ENCODE results near the gene JPH2.

JPH2 gene

DNA sequence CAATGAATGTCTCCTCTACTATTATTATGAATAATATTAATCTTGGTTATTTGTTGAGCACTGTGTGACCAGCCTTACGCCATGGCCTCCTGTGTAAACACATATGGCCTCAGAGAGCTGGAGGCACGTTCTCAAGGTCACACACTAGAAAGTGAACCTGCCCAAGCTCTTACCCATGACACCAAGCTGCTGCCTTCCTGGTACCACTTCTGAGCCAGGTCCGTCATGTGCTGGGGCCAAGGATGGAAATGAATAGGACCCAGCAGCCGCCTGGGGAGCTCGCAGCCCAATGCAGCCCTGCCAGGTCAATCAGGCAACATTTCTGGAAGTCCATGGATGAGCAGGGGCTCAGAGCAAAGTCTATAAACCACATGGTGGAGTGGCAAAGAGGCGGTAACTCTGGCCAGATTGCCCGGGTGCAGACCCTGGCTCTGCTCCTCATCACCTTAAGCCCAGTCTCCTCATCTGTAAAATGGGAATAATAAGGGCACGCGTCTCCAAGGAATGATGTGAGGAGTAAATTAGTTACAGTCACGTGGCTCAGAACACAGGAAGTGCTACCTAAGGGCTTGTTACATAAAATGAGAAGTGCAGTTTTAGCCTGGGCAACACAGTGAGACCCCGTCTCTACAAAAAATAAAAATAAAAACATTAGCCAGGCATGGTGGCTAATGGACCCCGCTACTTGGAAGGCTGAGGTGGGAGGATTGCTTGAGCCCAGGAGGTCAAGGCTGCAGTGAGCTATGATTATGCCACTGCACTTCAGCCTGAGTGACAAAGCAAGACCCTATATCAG, 61.5 kb downstream of the JPH2 start:
- peak; percentile 9 for DNase-seq (ENCODE audit: low spot score)

DNA sequence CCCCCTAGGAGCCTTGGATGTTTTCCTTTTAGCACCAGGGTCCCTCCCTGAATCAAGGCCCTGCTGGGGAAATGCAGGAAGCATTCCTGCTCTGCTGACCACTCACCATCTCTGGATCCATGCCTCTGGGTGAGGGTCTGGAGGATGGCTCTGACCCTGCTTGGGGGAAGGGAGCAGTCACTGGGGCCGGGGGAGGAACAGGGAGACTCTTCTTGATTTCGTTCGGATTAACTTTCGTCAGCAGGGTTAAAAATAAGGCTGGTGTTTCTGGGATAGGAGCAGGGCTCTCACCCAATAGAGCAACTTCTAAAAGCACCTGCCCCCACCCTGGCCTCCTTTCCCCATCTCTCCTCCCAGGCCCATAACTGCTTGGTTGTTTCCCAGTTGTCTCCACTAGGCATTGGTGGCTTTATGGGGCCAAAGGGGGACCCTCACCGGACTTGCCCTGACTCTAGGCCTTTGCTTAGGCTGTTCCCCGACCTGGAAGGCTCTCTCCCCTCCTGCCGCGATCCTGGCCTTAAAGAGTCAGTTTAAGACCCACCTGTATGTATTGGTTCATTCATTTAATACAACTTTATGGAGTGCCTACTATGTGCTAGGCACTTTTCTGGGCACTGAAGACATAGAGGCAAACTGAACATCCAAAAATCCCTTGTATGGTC, 63.0 kb downstream of the JPH2 start:
- DNase-seq (ENCODE audit: low spot score) = peak; percentile 48

DNA sequence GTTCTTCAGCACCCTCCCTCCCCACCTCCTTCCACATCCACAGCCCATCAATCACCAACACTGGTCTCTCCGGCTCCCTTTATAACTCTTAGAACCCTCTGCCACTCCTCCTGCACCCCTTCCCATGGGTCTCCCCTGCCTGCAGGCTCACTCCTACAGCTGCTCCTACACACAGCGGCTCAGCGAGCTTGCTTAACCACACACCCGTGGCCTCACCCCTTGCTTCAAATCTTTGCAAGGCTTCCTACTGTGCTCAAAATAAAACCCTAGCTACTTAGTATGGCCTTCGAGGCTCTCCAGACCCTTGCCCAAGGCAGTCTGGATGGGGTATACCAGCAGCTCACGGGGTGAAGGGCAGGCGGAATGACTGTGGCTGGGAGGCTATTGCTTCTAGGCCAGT, 63.7 kb downstream of the JPH2 start:
- DNase-seq (ENCODE audit: low spot score) = peak; percentile 46

DNA sequence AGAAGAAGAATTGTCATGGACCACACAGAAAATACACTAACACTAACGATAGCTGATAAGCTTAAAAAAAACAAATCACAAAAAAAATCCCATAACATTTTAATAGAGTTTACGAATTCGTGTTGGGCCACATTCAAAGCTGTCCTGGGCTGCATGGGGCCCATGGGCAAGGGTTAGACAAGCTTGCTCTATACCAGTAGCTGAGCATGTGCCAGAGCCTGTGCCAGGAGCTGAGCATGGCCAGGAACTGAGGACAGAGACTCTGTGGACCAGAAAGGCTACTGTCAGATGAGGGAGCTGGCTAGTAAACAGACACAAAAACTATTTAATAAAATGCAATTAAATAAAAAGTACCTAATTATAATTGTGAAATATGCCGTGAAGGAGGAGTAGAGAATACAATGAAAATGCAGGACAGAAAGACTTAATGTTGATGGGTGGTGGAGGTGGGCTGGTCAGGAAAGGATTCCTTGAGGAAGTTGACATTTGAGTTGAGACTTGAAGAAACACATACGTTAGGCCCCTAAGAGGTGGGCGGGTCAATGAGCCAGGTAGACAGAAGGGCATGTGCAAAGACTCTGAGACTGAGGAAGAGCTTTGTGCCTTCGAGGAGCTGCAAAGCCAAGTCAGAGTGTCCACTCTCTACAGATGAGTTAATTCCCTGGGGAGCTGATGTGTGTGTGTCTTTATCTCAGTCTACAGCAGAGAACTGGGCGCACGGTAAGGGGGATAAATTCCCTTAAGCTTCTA, 66.1 kb downstream of the JPH2 start:
- DNase-seq (ENCODE audit: low spot score) = peak; percentile 31

DNA sequence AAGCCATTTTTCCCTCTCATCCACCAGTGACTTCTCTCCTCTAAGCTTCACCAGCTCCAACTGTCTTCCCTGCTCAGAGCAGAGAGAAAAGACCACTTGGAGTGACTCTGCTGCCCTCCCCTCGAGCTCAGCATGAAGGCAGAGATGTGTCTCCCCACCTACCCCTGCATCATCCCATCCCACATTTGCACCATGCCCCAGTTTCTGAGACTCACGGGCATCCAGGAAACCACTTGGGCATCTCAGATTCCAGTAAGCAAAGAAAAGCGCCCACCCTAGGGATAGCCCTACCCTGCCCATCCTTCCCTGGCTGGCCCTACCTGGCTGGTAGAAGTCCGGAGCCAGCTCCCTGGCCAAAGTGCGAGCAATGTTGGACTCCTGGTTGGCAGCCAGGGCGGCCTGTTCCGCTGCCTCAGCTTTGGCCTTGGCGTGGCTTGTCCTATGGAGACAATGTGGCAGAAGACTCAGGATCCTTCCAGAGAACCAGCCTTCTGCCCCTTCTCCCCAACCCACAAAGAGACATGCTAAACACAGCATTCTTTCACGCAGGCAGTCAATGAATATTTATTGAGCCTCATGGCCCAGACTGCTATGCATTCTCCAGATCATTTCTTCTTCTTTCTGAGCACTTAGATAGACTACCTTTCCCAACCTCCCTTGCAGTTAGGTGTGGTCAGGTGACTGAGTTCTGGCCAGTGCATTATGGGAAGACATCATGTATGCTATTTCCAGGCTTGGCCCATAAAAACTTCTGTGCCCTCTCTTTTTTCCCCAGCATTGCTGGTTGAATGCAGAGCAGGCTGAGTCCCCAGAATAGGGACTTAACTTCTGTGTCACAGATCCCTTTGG, 68.6 kb downstream of the JPH2 start:
- peak; percentile 25 for DNase-seq (ENCODE audit: low spot score)

DNA sequence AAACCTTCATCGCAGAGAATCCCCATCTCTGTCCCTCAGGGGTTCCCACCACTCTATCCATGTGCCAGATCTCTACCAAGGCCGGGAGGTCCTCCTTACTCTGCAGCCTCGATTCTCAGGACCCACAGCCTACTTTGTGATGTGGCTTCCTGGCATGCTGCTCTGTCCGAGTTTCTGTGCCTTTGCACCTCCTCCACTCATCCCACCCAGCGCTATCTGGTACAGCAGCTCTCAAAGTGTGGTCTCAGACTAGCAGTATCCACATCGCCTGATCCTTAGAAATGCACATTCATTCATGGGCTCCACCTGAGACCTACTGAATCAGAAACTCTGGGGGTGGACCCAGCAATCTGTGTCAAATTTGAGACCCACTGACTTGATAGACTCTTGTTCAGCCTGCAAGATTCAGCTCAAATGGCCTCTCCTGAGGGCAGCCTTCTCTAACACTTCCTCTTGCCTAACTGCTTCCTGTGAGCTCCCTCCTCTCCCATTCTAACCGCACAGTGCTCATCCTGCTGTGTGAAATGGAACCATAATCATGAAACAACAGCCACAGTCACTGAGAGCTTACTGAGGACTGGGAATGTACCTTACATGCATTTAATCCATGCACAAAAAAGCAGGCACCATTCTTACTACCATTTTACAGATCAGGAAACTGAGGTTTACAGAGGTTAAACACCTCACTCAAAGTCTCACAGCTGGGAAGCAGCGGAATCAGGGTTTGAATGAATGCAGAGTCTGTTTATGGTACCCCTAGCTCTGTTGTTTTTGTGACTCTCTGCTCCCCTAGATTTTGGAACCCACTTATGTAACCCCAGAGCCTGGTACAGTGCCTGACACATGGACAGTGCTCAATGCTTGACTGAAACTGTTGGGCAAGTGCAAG, 69.4 kb downstream of the JPH2 start:
- DNase-seq (ENCODE audit: low spot score) = peak; percentile 26

DNA sequence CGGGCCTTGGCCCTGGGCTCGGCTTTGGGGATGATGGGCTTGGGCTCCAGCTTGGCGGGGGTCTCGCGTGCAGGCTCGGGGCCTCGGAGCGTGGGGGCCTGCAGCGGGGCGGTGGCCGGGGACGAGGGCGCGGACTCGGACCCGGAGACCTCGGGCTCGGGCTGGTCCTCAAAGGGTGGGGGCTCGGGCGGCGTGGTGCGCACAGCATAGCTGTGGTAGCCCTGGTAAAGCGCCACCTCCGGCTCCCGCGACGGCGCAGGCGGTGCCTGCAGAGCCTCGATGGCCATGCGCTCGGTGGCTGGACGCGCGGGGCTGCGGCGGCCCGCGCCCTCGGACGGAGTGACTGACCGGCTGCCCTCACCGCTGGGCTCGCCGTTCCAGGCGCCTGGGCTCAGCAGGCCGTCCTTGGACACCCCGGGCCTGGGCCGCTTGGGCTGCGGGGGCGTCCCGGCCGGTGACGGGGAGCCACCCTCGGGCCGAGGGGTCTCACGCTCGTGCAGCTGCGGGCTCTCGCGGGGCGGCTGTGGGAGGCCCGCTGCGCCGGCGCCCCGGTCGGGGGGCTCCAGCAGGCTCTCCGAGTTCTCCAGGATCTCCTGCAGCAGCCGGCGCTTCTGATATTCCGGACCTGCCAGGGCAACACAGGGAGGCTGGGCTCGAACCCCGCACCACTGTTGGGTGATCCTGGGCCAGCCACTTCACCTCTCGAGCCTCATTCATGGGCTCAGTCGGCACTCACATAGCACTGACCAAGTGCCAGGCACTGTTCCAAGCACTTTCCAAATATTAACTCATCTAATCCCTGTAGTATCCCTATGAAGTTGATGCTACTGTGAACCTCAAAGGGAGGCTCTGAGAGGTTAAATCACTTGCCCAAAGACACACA, 71.0 kb downstream of the JPH2 start:
- no peak for DNase-seq (ENCODE audit: low spot score)

DNA sequence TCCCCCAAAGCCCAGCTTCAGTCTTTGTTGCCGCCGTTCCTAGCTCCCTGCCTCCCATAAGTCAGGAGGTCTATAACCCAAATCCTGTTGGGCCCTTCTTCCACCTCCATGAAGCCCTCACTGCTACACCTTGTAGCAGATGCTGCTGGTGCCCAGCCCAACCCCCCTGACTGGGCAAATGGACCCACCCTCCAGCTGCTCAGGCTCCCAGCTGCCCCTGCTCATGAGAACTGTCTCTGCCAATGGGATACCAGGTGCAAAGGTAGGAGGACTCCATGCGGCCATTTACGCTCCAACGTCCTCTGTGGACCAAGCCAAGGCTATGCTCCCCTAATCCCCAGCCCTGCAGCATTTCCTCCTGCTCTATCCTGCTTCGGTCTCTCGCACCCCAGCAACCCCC, 71.8 kb downstream of the JPH2 start:
- DNase-seq (ENCODE audit: low spot score) = no peak

DNA sequence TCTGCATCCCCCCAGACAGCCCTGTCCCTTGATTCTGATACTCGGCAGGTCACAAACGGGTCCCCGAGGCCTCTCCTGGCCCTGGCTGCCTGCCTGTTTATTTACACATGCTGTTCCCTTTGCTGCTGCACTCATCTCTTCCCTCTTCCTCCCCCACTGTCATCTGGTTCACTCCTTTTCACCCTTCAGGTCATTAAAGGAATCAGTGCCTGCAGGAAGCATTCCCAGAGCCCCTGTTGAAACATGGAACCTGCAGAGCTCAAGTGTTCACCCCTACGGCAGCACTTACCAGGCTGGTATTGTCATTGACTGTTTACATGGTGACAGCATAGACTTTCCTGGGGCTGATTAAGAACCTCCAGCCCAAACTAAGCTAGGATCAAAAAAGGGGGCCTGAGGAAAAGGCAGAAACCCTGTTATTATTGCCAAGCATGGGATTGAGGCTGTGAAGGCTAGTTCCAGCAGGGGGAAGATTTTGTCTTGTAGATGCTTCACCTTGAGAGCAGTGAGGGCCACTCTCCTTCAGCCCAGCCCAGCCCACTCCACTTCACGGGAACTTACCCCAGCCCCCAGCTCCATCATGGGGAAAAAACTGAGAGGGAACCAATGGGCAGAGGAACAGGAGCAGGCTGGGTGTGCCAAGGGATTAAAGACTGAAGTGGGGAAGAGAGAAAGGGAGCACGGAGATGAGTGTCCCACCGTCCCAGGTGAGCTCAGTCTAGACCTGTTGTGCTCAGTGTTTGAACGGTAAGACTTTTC, 73.2 kb downstream of the JPH2 start:
- no peak for DNase-seq (ENCODE audit: low spot score)

DNA sequence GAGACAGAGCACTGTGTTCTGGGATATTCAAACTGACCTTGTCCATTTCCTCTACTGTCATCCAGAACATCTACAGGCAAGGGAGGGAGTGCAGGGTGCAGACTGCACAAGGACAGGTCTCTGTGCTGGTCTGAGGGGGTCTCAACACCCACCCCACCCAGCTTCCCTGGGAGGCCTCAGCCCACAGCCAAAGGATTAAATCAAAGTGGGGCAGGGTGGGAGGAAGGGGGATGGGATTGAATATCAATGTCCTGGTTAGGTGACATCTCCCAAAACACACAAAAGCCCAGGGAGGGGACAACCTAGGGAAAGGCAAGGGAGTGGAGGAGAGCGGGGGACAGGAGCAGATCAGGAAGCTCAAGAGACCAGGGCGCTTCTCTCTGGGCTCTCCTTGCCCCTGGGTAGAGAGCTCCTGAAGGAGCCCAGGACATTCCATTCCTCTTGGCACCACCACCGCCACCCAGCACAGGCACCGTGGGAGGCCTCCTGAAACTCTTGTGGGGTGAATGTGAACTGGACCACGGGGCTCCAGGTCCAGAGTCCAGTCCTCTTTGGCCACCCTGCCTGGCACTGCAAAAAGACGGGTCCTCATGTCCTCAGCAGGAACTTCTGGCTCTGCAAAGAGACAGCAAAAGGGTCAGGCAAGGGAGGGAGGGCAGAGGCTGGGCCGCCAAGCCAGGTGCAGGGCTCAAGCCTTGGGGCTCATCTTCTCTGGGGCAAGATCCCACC, 73.9 kb downstream of the JPH2 start:
- DNase-seq (ENCODE audit: low spot score) = no peak

DNA sequence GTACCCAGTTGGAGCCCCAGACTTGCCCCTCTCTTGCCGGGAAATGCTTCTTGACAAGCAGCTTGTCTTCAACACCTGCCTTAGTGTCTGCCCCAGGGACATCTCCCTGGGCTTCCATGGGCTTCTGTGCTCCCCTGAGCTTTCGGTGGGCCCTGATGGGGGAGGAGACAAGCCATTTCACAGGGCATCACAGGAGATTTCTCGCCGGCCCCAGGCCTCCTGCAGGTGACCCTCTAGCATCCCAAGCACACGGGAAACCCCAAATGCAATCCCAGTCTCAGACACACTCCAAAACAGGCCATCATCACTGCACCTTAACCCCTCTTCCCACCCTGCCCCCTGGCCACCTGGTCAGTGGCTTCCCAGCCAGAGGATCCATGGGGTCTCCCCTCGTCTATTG, 74.5 kb downstream of the JPH2 start:
- DNase-seq (ENCODE audit: low spot score) = no peak

DNA sequence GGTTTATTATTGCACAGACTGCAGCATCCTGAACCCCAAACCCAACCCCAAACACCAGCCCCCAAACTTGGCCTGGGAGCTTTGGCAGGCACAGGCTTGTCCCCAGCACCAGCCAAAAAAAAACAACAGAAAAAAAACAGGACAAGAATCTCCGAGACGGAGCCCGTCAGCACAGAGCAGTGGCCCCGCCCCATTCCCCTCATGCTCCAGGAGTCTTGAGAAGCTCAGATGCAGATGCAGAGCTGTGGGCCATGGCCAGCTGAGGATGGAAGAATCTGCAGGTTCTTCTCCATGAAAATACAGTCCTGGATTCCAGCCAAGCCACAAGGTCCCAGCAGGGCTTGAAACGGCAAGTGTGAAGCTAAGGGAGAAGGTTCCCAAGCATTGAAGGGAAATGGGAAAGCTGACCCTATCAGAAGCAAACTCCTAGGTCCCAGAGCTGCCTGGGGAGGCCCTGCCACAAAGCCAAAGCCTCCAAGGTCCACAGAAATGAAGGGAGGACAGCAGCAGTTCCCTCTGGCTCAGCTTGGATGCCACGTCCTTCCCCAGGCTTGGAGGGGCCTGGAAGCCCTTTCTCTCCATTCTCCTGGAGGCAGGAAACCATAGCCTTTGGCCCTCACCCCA, 75.2 kb downstream of the JPH2 start:
- no peak for DNase-seq (ENCODE audit: low spot score)

DNA sequence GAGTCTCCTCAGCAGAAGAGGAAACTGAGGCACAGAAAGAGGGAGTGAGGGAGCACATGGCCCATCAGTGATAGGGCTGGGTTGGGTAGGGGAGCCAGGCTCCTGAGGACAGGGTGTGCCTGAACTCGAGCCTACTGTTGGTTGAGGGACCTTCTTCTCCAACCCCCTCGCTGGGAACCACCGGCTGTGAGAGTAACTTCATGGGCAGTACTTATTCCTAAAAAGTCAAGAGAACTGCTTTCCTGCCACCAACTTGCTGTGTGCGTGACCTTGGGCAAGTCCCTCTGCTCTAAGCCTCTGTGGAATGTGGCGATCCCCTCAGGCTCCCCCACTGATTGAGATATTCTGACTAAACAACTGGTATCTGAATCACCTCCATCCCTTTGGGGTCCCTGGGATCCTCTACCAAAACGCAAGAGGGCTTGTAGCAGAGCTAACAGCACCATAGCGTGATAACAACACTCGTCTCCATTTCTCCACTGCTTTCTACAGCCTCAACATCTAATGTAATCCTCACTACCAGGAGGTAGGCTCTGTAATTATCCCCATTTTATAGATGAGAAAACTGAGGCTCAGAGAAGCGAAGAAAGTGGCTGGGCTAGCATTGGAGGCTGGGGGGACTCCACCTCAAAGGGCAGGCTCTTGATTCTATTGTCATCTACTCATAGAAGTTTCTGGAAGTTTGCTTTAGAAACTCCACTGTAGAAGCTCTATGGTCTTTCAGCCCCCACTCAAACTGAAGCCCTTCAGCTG, 76.0 kb downstream of the JPH2 start:
- DNase-seq (ENCODE audit: low spot score) = no peak

DNA sequence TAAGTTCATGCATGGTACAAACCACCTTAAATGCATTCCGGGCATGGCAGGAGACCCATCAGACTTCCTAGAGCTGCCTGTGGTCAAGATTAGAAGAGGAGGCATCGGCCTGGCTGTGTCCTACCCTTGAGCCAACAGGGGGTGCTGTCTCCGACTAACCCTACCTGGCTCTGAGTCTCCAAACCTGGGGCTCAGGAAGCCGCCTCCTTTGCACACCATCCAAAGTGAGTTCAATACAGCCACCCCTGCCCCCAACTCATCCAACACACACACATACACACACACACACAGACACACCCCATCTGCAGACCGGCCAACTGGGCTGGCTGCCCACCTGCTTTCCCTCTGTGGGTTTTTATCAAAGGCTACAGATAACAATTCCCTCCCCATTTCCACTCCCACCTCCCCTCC, 77.0 kb downstream of the JPH2 start:
- no peak for DNase-seq (ENCODE audit: low spot score)

DNA sequence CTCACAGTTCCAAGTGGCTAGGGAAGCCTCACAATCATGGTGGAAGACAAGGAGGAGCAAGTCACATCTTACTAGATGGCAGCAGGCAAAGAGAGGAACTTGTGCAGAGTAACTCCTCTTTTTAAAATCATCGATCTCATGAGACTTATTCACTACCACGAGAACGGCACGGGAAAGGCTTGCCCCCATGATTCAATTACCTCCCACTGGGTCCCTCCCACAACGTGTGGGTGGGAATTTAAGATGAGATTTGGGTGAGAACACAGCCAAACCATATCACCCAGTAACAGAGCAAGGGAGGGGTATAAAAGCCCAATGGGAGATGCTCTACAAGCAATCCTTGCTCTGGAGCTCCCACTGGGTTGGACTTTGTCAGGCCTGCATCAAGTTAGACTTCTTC, 80.4 kb downstream of the JPH2 start:
- no peak for DNase-seq (ENCODE audit: low spot score)

DNA sequence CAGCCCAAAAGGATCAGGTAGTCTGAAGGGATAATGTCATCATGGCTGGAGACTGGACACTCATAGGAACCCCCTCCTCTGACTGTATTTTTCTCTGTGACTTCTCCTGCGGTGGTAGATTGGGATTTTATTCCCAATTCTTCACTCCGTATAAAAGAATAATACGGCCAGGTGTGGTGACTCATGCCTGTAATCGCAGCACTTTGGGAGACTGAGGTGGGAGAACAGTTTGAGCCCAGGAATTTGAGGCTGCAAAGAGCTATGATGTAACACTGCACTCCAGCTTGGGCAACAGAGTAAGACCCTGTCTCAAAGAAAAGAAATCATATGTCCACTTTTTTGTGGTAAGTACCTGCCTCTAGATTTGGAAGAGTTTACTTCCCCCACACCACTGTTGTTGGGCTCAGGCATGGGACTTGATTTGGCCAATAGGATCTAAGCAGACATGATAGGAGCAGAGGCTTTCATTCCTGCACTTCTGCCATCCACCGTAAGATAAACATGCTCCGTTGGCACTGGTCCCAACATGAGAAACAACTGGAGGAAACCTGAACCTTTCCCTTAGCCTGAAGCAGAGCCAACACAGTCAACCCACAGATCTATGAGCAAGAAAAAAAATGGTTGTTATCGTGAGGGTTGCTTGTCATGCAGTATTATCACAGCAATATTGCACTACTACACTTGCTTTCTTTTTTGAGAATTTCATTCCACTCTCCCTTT, 82.0 kb downstream of the JPH2 start:
- DNase-seq (ENCODE audit: low spot score) = peak; percentile 55

DNA sequence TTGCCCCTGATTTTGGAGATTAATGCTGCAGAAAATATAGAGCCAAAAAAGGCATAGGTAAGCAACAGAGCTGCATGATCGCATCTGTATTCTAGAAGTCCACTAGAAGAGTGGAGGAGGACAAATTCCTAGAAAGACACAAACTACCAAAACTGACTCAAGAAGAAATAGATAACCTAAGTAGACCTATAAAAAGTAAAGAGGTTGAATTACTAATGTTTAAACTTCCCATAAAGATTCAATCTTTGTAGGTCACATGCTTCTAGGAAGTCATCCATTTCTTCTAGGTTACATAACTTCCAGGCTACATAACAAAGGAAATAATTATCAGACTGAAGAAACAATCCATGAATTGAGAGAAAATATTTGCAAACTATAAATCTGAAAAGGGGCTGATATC, 84.4 kb downstream of the JPH2 start:
- no peak for DNase-seq (ENCODE audit: low spot score)
